Peyer's patch (tissue), 4 donors: ENCODE data around the gene MCF2L2.

Experiments used
- POLR2A ChIP-seq, 2 donors: fragments of 450-650 bp; IDR thresholded peaks; one replicate each; pipeline ENCODE4 v1.5.1; 2017; ENCODE audit warnings: antibody characterized with exemption in 2 of 2, mild to moderate bottlenecking in 2 of 2, moderate library complexity in 2 of 2
- TF ChIP-seq, protein P1 (sequence below), 6 experiments: fragments of 450-650 bp in 4 of 6; fragments of 200-600 bp in 2 of 6; sonication (generic) in 1 of 6; IDR thresholded peaks; one replicate each; pipeline ENCODE4 v1.5.1; 2017 to 2019; ENCODE audit warnings: antibody characterized with exemption in 6 of 6, mild to moderate bottlenecking in 3 of 6, moderate library complexity in 1 of 6

DNA sequence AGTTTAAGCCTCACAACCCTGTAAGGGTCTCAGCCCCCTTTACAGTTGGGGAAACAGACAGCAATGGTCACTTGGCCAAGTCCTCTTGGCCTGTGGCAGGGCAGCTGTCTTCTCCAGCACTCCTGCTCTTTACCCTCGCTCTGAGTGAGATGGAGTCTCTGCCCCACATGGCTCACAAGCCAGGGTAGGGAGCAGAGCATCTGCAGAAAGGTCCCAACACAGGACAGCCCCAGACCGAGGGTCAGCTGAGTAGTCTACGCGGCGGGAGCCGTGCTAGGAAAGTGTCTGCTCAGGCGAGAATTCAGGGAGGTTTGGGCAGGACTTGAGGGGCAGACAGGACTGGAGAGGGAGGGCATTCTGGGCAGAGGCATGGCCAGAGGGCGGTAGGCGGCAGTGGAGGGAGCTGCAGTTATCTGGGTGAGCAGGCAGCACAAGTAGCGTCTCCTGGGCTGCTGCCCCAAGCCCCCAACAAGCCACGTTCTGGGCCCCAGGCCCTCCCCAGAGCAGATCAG is 247.6 kb downstream of the MCF2L2 start:
- TF ChIP-seq, protein P1, sequence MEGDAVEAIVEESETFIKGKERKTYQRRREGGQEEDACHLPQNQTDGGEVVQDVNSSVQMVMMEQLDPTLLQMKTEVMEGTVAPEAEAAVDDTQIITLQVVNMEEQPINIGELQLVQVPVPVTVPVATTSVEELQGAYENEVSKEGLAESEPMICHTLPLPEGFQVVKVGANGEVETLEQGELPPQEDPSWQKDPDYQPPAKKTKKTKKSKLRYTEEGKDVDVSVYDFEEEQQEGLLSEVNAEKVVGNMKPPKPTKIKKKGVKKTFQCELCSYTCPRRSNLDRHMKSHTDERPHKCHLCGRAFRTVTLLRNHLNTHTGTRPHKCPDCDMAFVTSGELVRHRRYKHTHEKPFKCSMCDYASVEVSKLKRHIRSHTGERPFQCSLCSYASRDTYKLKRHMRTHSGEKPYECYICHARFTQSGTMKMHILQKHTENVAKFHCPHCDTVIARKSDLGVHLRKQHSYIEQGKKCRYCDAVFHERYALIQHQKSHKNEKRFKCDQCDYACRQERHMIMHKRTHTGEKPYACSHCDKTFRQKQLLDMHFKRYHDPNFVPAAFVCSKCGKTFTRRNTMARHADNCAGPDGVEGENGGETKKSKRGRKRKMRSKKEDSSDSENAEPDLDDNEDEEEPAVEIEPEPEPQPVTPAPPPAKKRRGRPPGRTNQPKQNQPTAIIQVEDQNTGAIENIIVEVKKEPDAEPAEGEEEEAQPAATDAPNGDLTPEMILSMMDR (IDR thresholded peaks at IDR 0.05), result no peak
- TF ChIP-seq POLR2A (IDR thresholded peaks at IDR 0.05), result no peak
